ENCODE results near the gene TTC29. TPM values are rescaled to one million over a fixed set of nuclear protein-coding genes. Genes with fewer than 3 reads are reported as not detected.
"Not testable (repeated sequence)": the region's sequence is repeated elsewhere in the genome, so short reads cannot be mapped to it uniquely, and the experiment has no call there.

TTC29 gene
- total RNA-seq, 4 donors from 2014 or later = not detected

DNA sequence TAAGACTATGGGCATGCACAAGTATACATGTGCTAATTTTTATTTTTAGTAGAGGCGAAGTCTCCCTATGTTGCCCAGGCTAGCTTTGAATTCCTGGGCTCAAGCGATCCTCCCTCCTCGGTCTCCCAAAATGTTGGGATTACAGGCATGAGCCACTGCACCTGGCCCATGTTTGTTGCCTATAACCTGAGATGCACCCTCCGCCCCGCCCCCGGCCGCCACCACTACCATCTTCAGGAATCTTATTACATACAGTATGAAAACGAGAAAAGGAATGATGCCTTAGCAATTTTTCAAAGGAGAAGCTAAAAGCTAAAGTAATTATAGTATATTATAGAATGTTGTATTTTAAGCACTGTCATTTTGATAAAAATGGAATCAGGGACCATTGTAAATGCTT is 245.8 kb downstream of the TTC29 start:
- no peak for DNase-seq
- whole genome bisulfite sequencing, 2 donors = 74 to 94% methylated on average over 3 to 8 of the region's 8 CpGs
- no peaks in the 10 kb centered on the region for H3K4me1 ChIP-seq
- H3K4me3 ChIP-seq = no peak overlapping the region
- intact Hi-C loops (cut with DNase I) = no loop called here
- H3K27me3 ChIP-seq = no peaks in the 10 kb centered on the region
- H3K36me3 ChIP-seq = no peaks in the 10 kb centered on the region
- H3K27ac ChIP-seq = no peak overlapping the region
- H3K9me3 ChIP-seq = no peaks in the 10 kb centered on the region
- TF ChIP-seq, protein P1, sequence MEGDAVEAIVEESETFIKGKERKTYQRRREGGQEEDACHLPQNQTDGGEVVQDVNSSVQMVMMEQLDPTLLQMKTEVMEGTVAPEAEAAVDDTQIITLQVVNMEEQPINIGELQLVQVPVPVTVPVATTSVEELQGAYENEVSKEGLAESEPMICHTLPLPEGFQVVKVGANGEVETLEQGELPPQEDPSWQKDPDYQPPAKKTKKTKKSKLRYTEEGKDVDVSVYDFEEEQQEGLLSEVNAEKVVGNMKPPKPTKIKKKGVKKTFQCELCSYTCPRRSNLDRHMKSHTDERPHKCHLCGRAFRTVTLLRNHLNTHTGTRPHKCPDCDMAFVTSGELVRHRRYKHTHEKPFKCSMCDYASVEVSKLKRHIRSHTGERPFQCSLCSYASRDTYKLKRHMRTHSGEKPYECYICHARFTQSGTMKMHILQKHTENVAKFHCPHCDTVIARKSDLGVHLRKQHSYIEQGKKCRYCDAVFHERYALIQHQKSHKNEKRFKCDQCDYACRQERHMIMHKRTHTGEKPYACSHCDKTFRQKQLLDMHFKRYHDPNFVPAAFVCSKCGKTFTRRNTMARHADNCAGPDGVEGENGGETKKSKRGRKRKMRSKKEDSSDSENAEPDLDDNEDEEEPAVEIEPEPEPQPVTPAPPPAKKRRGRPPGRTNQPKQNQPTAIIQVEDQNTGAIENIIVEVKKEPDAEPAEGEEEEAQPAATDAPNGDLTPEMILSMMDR (IDR thresholded peaks at IDR 0.05) = no peak
- no peak for TF ChIP-seq POLR2A (IDR thresholded peaks at IDR 0.05)

DNA sequence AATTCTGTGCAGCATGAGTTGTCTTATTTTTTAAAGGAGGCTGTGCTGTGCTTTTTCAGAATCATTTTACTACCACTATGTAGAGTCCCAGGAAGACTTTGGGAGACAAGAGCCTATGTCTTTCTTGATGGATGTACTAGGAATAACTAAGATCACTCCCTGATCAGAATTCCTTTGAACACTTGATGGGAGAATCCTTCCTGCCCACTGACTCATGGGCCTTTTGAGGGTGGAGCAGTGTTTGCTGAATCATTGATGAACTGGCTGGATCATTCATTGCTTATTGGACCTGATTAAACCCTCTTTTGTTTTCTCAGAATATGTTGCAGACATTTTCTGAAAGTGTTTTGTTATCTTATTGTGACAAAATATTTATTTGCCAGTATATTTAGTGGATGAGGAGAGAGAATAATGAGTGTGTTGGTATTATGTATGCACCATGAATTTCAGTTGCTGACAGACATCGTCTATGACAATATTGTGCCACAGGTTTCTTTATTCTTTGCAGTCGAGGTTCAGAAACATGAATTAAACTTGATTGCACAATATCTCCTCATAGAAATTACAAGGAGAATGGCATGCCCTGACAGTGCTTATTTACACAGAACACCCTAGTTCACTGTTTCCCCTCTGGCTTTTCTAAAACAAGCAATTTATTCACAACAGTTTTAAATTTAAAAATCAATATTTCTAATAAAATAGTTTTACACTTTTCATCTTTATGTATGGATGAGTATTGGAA is 270.7 kb downstream of the TTC29 start:
- 28 to 40% methylated on average over 2 of the region's 2 CpGs for WGBS, 2 donors
- Histone ChIP-seq H3K4me1 (no peaks in the 10 kb centered on the region), H3K36me3 (no peaks in the 10 kb centered on the region), H3K4me3 (no peak overlapping the region), H3K27me3 (no peaks in the 10 kb centered on the region), H3K9me3 (no peaks in the 10 kb centered on the region), H3K27ac (no peak overlapping the region)
- intact Hi-C loops (cut with DNase I) = no loop called here
- no peak for TF ChIP-seq POLR2A (IDR thresholded peaks at IDR 0.05)
- TF ChIP-seq, protein P1 (IDR thresholded peaks at IDR 0.05) = no peak
- DNase-seq = no peak

- H3K36me3 ChIP-seq; H3K27ac ChIP-seq; DNase-seq; H3K27me3 ChIP-seq; H3K4me3 ChIP-seq; intact Hi-C loops (cut with DNase I); H3K9me3 ChIP-seq; H3K4me1 ChIP-seq: not testable (repeated sequence)
- 74 to 100% methylated on average over 1 to 5 of the region's 6 CpGs for WGBS, 2 donors
Measured at GRCh38 chr4:146663968-146664311, 281.7 kb downstream of the TTC29 start.

DNA sequence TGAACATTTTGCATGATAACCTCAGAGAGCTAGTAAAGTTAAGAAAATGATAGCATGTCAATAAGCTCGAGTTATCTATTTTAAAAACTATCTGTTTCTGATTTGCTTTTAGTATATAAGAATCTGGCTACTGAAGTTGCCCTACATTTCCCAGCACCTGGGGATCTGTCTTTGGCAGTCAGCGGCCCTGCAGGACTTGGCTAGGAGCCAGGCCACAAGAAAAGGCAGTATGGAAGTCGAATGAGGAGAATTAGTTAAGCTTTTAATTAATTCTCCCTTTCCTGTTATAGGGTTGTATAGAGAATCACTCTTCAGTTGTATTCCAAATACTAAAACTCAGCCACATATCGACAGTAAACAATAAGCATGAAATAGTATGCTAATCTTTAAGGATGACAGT is 284.3 kb downstream of the TTC29 start:
- Histone ChIP-seq H3K27me3 (peaks cover 0 to 24% (median 0%) of the 10 kb centered on the region in 4 donors), H3K27ac (no peak overlapping the region), H3K36me3 (no peaks in the 10 kb centered on the region), H3K9me3 (no peaks in the 10 kb centered on the region), H3K4me1 (no peaks in the 10 kb centered on the region), H3K4me3 (no peak overlapping the region)
- intact Hi-C loops (cut with DNase I) = no loop called here
- no peak for TF ChIP-seq POLR2A (IDR thresholded peaks at IDR 0.05)
- TF ChIP-seq, protein P1 (IDR thresholded peaks at IDR 0.05) = no peak
- WGBS, 2 donors = 42 to 49% methylated on average over 4 of the region's 4 CpGs
- no peak for DNase-seq

All from esophagus squamous epithelium (tissue), 5 donors.